KOPT-K1 (cell line): ENCODE results near the gene ETNK2.
"Not testable (repeated sequence)": the region's sequence is repeated elsewhere in the genome, so short reads cannot be mapped to it uniquely, and the experiment has no call there.

Experiments
- H3K27ac ChIP-seq: fragments of 200-600 bp; sonication (generic); 2 replicates; pipeline ENCODE4 v1.5.1; 2016; ENCODE audit warnings: antibody characterized with exemption, mild to moderate bottlenecking, low read depth, low read length; ENCODE audit not compliant: poor library complexity, severe bottlenecking
- H3K36me3 ChIP-seq: fragments of 200-600 bp; sonication (generic); 2 replicates; pipeline ENCODE4 v1.5.1; 2017; ENCODE audit warnings: antibody characterized with exemption, mild to moderate bottlenecking, low read length, moderate library complexity; ENCODE audit not compliant: insufficient read depth
- H3K9me3 ChIP-seq: fragments of 200-600 bp; sonication (generic); 2 replicates; pipeline ENCODE4 v1.5.1; 2017; ENCODE audit warnings: antibody characterized with exemption, low read length, mild to moderate bottlenecking; ENCODE audit not compliant: insufficient read depth, poor library complexity, severe bottlenecking

The ETNK2 gene

GRCh38 chr1:204108312-204109141 lies 43.3 kb downstream of the ETNK2 start:
- H3K9me3 ChIP-seq, result no peaks in the 10 kb centered on the region
- H3K27ac ChIP-seq, result no peak overlapping the region
- H3K36me3 ChIP-seq, result no peaks in the 10 kb centered on the region

- no peaks in the 10 kb centered on the region for H3K36me3 ChIP-seq
- H3K27ac ChIP-seq, result no peak overlapping the region
- H3K9me3 ChIP-seq, result no peaks in the 10 kb centered on the region
Measured at GRCh38 chr1:204107892-204108291, 44.0 kb downstream of the ETNK2 start.

- no peak overlapping the region for H3K27ac ChIP-seq
- no peaks in the 10 kb centered on the region for H3K36me3 ChIP-seq
- no peaks in the 10 kb centered on the region for H3K9me3 ChIP-seq
Measured at GRCh38 chr1:204106825-204107224, 45.0 kb downstream of the ETNK2 start.

GRCh38 chr1:204105131-204105515 lies 46.7 kb downstream of the ETNK2 start:
- Histone ChIP-seq H3K9me3 (no peaks in the 10 kb centered on the region), H3K36me3 (no peaks in the 10 kb centered on the region), H3K27ac (no peak overlapping the region)

- Histone ChIP-seq H3K27ac (no peak overlapping the region), H3K36me3 (no peaks in the 10 kb centered on the region), H3K9me3 (no peaks in the 10 kb centered on the region)
Measured at GRCh38 chr1:204104331-204105130, 47.3 kb downstream of the ETNK2 start.

GRCh38 chr1:204103431-204103741 lies 48.5 kb downstream of the ETNK2 start:
- Histone ChIP-seq H3K36me3 (no peaks in the 10 kb centered on the region), H3K27ac (no peak overlapping the region), H3K9me3 (no peaks in the 10 kb centered on the region)

GRCh38 chr1:204102739-204103430 lies 49.0 kb downstream of the ETNK2 start:
- H3K27ac ChIP-seq, result no peak overlapping the region
- no peaks in the 10 kb centered on the region for H3K36me3 ChIP-seq
- H3K9me3 ChIP-seq, result no peaks in the 10 kb centered on the region

- Histone ChIP-seq H3K9me3 (no peaks in the 10 kb centered on the region), H3K36me3 (no peaks in the 10 kb centered on the region), H3K27ac (no peak overlapping the region)
Measured at GRCh38 chr1:204102029-204102611, 49.7 kb downstream of the ETNK2 start.

GRCh38 chr1:204099754-204100153 lies 52.1 kb downstream of the ETNK2 start:
- not testable (repeated sequence) for H3K9me3 ChIP-seq, H3K27ac ChIP-seq, H3K36me3 ChIP-seq

GRCh38 chr1:204098683-204099082 lies 53.2 kb downstream of the ETNK2 start:
- no peaks in the 10 kb centered on the region for H3K9me3 ChIP-seq
- no peak overlapping the region for H3K27ac ChIP-seq
- no peaks in the 10 kb centered on the region for H3K36me3 ChIP-seq

GRCh38 chr1:204096931-204097330 lies 54.9 kb downstream of the ETNK2 start:
- Histone ChIP-seq H3K27ac (no peak overlapping the region), H3K36me3 (no peaks in the 10 kb centered on the region), H3K9me3 (no peaks in the 10 kb centered on the region)

- no peaks in the 10 kb centered on the region for H3K36me3 ChIP-seq
- no peaks in the 10 kb centered on the region for H3K9me3 ChIP-seq
- H3K27ac ChIP-seq, result no peak overlapping the region
Measured at GRCh38 chr1:204094856-204095634, 56.8 kb downstream of the ETNK2 start.

- no peak overlapping the region for H3K27ac ChIP-seq
- H3K9me3 ChIP-seq, result no peaks in the 10 kb centered on the region
- H3K36me3 ChIP-seq, result no peaks in the 10 kb centered on the region
Measured at GRCh38 chr1:204094313-204094729, 57.5 kb downstream of the ETNK2 start.

- Histone ChIP-seq H3K9me3 (no peaks in the 10 kb centered on the region), H3K36me3 (no peaks in the 10 kb centered on the region), H3K27ac (no peak overlapping the region)
Measured at GRCh38 chr1:204093781-204094180, 58.1 kb downstream of the ETNK2 start.

GRCh38 chr1:204093421-204093717 lies 58.5 kb downstream of the ETNK2 start:
- H3K36me3 ChIP-seq, result no peaks in the 10 kb centered on the region
- no peak overlapping the region for H3K27ac ChIP-seq
- H3K9me3 ChIP-seq, result no peaks in the 10 kb centered on the region
